ENCODE measurements around the gene NELL2. TPM values are rescaled to one million over a fixed set of nuclear protein-coding genes. Genes with fewer than 3 reads are reported as not detected.

NELL2 gene
- total RNA-seq, 6 donors from 2014 or later, result 1.1 to 19.3 (median 4.2) TPM

- Histone ChIP-seq H3K9me3 (peaks cover 0 to 40% (median 27%) of the 10 kb centered on the region in 4 donors), H3K4me3 (no peak overlapping the region), H3K36me3 (no peaks in the 10 kb centered on the region), H3K27me3 (no peaks in the 10 kb centered on the region), H3K27ac (no peak overlapping the region), H3K4me1 (no peaks in the 10 kb centered on the region)
- TF ChIP-seq CTCF (IDR thresholded peaks at IDR 0.05) (no peak), POLR2A (IDR thresholded peaks at IDR 0.05) (no peak), EP300 (IDR thresholded peaks at IDR 0.05) (no peak), POLR2AphosphoS5 (IDR thresholded peaks at IDR 0.05) (no peak)
- no peak for ATAC-seq (ENCODE audit: low FRiP score in 2 of 2)
- 87 to 88% methylated on average over 6 of the region's 6 CpGs for WGBS, 2 donors
- DNase-seq, result no peak
Observed at GRCh38 chr12:44477331-44477980, 398.7 kb downstream of the NELL2 start.

- H3K27me3 ChIP-seq, result no peaks in the 10 kb centered on the region
- WGBS, 2 donors, result 93 to 97% methylated on average over 2 of the region's 2 CpGs
- no peak for ATAC-seq (ENCODE audit: low FRiP score in 2 of 2)
- no peaks in the 10 kb centered on the region for H3K36me3 ChIP-seq
- no peaks in the 10 kb centered on the region for H3K4me1 ChIP-seq
- H3K9me3 ChIP-seq, result peaks cover 0 to 40% (median 27%) of the 10 kb centered on the region in 4 donors
- no peak for DNase-seq
- no peak overlapping the region for H3K27ac ChIP-seq
- TF ChIP-seq POLR2AphosphoS5 (IDR thresholded peaks at IDR 0.05), result no peak
- TF ChIP-seq CTCF (IDR thresholded peaks at IDR 0.05), result no peak
- no peak for TF ChIP-seq EP300 (IDR thresholded peaks at IDR 0.05)
- TF ChIP-seq POLR2A (IDR thresholded peaks at IDR 0.05), result no peak
- no peak overlapping the region for H3K4me3 ChIP-seq
Observed at GRCh38 chr12:44476683-44477082, 399.4 kb downstream of the NELL2 start.

- no peak for TF ChIP-seq EP300 (IDR thresholded peaks at IDR 0.05)
- TF ChIP-seq POLR2A (IDR thresholded peaks at IDR 0.05), result no peak
- TF ChIP-seq POLR2AphosphoS5 (IDR thresholded peaks at IDR 0.05), result no peak
- no peak for TF ChIP-seq CTCF (IDR thresholded peaks at IDR 0.05)
- no peak overlapping the region for H3K27ac ChIP-seq
- H3K27me3 ChIP-seq, result no peaks in the 10 kb centered on the region
- no peaks in the 10 kb centered on the region for H3K4me1 ChIP-seq
- H3K36me3 ChIP-seq, result no peaks in the 10 kb centered on the region
- no peak overlapping the region for H3K4me3 ChIP-seq
- 77 to 81% methylated on average over 2 of the region's 2 CpGs for WGBS, 2 donors
- H3K9me3 ChIP-seq, result no peaks in the 10 kb centered on the region
- ATAC-seq (ENCODE audit: low FRiP score in 2 of 2) (no peak), DNase-seq (no peak)
Observed at GRCh38 chr12:44465139-44465538, 411.0 kb downstream of the NELL2 start.

- H3K27me3 ChIP-seq, result no peaks in the 10 kb centered on the region
- ATAC-seq (ENCODE audit: low FRiP score in 2 of 2) (no peak), DNase-seq (no peak)
- H3K4me1 ChIP-seq, result no peaks in the 10 kb centered on the region
- H3K4me3 ChIP-seq, result no peak overlapping the region
- TF ChIP-seq POLR2AphosphoS5 (IDR thresholded peaks at IDR 0.05) (no peak), EP300 (IDR thresholded peaks at IDR 0.05) (no peak), POLR2A (IDR thresholded peaks at IDR 0.05) (no peak), CTCF (IDR thresholded peaks at IDR 0.05) (no peak)
- 57 to 61% methylated on average over 2 of the region's 2 CpGs for WGBS, 2 donors
- no peaks in the 10 kb centered on the region for H3K36me3 ChIP-seq
- H3K27ac ChIP-seq, result no peak overlapping the region
- no peaks in the 10 kb centered on the region for H3K9me3 ChIP-seq
Observed at GRCh38 chr12:44464180-44464579, 411.9 kb downstream of the NELL2 start.

GRCh38 chr12:44462729-44463128, 413.4 kb downstream of the NELL2 start:
- DNase-seq, result no peak
- no peaks in the 10 kb centered on the region for H3K27me3 ChIP-seq
- ATAC-seq (ENCODE audit: low FRiP score in 2 of 2), result no peak
- no peaks in the 10 kb centered on the region for H3K4me1 ChIP-seq
- H3K4me3 ChIP-seq, result no peak overlapping the region
- H3K27ac ChIP-seq, result no peak overlapping the region
- TF ChIP-seq CTCF (IDR thresholded peaks at IDR 0.05) (no peak), EP300 (IDR thresholded peaks at IDR 0.05) (no peak), POLR2AphosphoS5 (IDR thresholded peaks at IDR 0.05) (no peak), POLR2A (IDR thresholded peaks at IDR 0.05) (no peak)
- H3K36me3 ChIP-seq, result no peaks in the 10 kb centered on the region
- H3K9me3 ChIP-seq, result no peaks in the 10 kb centered on the region

Data from upper lobe of left lung (tissue), 6 donors.